Loucy (cell line): Measurements from ENCODE around the gene ZNF501.
A peak's percentile ranks its signal among the peaks of the same experiment; 100 is the strongest.

Experiments
- H2AFZ ChIP-seq: fragments of 200-600 bp; sonication (generic); 2 replicates; pipeline ENCODE4 v1.6.0; 2016; ENCODE audit warnings: antibody characterized with exemption, mild to moderate bottlenecking, low read length, moderate library complexity
- H3F3A ChIP-seq: fragments of 200-600 bp; 2 replicates; pipeline ENCODE4 v1.6.0; 2016; ENCODE audit warnings: antibody characterized with exemption, low read depth, mild to moderate bottlenecking
- H3K27me3 ChIP-seq: fragments of 200-600 bp; sonication (generic); 2 replicates; pipeline ENCODE4 v1.6.1; 2014; ENCODE audit warnings: low read length, mild to moderate bottlenecking; ENCODE audit not compliant: insufficient read depth, poor library complexity, severe bottlenecking
- H3K36me3 ChIP-seq: fragments of 200-600 bp; sonication (generic); 2 replicates; pipeline ENCODE4 v1.6.1; 2016; ENCODE audit warnings: low read length; ENCODE audit not compliant: insufficient read depth
- H3K4me1 ChIP-seq: fragments of 200-600 bp; sonication (generic); 2 replicates; pipeline ENCODE4 v1.5.1; 2014; ENCODE audit warnings: low read length, mild to moderate bottlenecking; ENCODE audit not compliant: insufficient read depth, poor library complexity, severe bottlenecking
- H3K4me2 ChIP-seq: fragments of 200-600 bp; sonication (generic); 2 replicates; pipeline ENCODE4 v1.6.0; 2014; ENCODE audit warnings: antibody characterized with exemption, low read length, low read depth, mild to moderate bottlenecking; ENCODE audit not compliant: poor library complexity, severe bottlenecking
- H3K4me3 ChIP-seq: fragments of 200-600 bp; sonication (generic); 2 replicates; pipeline ENCODE4 v1.5.1; 2014; ENCODE audit warnings: low read length, mild to moderate bottlenecking, mixed read lengths; ENCODE audit not compliant: poor library complexity, severe bottlenecking
- H3K79me2 ChIP-seq: fragments of 200-600 bp; sonication (generic); 2 replicates; pipeline ENCODE4 v1.6.1; 2014; ENCODE audit warnings: low read length; ENCODE audit not compliant: insufficient read depth
- H3K9ac ChIP-seq: fragments of 200-600 bp; sonication (generic); 2 replicates; pipeline ENCODE4 v1.6.0; 2014; ENCODE audit warnings: mild to moderate bottlenecking, low read depth, low read length, moderate library complexity; ENCODE audit not compliant: poor library complexity, severe bottlenecking
- H3K9me2 ChIP-seq: fragments of 200-600 bp; sonication (generic); replicated peaks from 2 replicates; pipeline ENCODE4 v1.6.1; 2016; ENCODE audit warnings: low read depth, low read length, mixed read lengths
- H3K9me3 ChIP-seq: fragments of 200-600 bp; sonication (generic); 2 replicates; pipeline ENCODE4 v1.6.1; 2014; ENCODE audit warnings: mild to moderate bottlenecking, antibody characterized with exemption, low read length, low read depth; ENCODE audit not compliant: insufficient read depth
- H4K20me1 ChIP-seq: fragments of 200-600 bp; sonication (generic); 2 replicates; pipeline ENCODE4 v1.6.0; 2014; ENCODE audit warnings: antibody characterized with exemption, low read length, mild to moderate bottlenecking; ENCODE audit not compliant: insufficient read depth, poor library complexity, severe bottlenecking
- CTCF ChIP-seq: fragments of 200-600 bp; sonication (generic); conservative IDR thresholded peaks from 2 replicates; pipeline ENCODE4 v1.5.1; 2014; ENCODE audit warnings: mild to moderate bottlenecking, antibody characterized with exemption, low read length
- EZH2phosphoT487 ChIP-seq: fragments of 200-600 bp; IDR thresholded peaks from 2 replicates; pipeline ENCODE4 v1.6.1; 2018; ENCODE audit warnings: antibody characterized with exemption, mild to moderate bottlenecking, moderate library complexity, borderline replicate concordance

The ZNF501 gene

GRCh38 chr3:44721231-44722102, 8.0 kb upstream of the ZNF501 start:
- no peaks in the 10 kb centered on the region for H3F3A ChIP-seq
- H3K36me3 ChIP-seq, result no peaks in the 10 kb centered on the region

GRCh38 chr3:44722103-44722401, 7.4 kb upstream of the ZNF501 start:
- no peak overlapping the region for H3K9ac ChIP-seq
- H3K4me3 ChIP-seq, result no peak overlapping the region
- H3K4me2 ChIP-seq, result no peak overlapping the region
- no peaks in the 10 kb centered on the region for H3K4me1 ChIP-seq
- no peaks in the 10 kb centered on the region for H3K36me3 ChIP-seq
- no peak overlapping the region for H2AFZ ChIP-seq
- H3K79me2 ChIP-seq, result no peaks in the 10 kb centered on the region
- H3F3A ChIP-seq, result no peaks in the 10 kb centered on the region
- TF ChIP-seq EZH2phosphoT487 (no peak), CTCF (no peak)
- H3K27me3 ChIP-seq, result no peaks in the 10 kb centered on the region
- H4K20me1 ChIP-seq, result no peaks in the 10 kb centered on the region
- peaks cover 51% of the 10 kb centered on the region for H3K9me3 ChIP-seq
- no peaks in the 10 kb centered on the region for H3K9me2 ChIP-seq

More at GRCh38 chr3:44721231-44722102, 8.0 kb upstream of the ZNF501 start:
- H2AFZ ChIP-seq, result no peak overlapping the region
- no peaks in the 10 kb centered on the region for H3K4me1 ChIP-seq
- H3K9ac ChIP-seq, result no peak overlapping the region
- TF ChIP-seq EZH2phosphoT487 (no peak), CTCF (no peak)
- H3K4me3 ChIP-seq, result no peak overlapping the region
- H3K9me2 ChIP-seq, result no peaks in the 10 kb centered on the region
- H3K9me3 ChIP-seq, result peaks cover 51% of the 10 kb centered on the region
- H3K4me2 ChIP-seq, result no peak overlapping the region
- H4K20me1 ChIP-seq, result no peaks in the 10 kb centered on the region
- no peaks in the 10 kb centered on the region for H3K79me2 ChIP-seq
- H3K27me3 ChIP-seq, result no peaks in the 10 kb centered on the region

- Histone ChIP-seq H3K4me2 (no peak overlapping the region), H4K20me1 (no peaks in the 10 kb centered on the region), H3K4me1 (no peaks in the 10 kb centered on the region), H3K79me2 (no peaks in the 10 kb centered on the region), H2AFZ (no peak overlapping the region), H3K36me3 (no peaks in the 10 kb centered on the region), H3K9me2 (no peaks in the 10 kb centered on the region), H3K9me3 (peaks cover 36% of the 10 kb centered on the region), H3F3A (no peaks in the 10 kb centered on the region), H3K4me3 (no peak overlapping the region), H3K9ac (no peak overlapping the region), H3K27me3 (no peaks in the 10 kb centered on the region)
- TF ChIP-seq EZH2phosphoT487, result no peak
Measured at GRCh38 chr3:44734646-44735168, 5.3 kb downstream of the ZNF501 start.

- no peaks in the 10 kb centered on the region for H3K9me2 ChIP-seq
- no peaks in the 10 kb centered on the region for H3F3A ChIP-seq
- no peaks in the 10 kb centered on the region for H4K20me1 ChIP-seq
- peak overlapping the region; percentile 91 for H3K9ac ChIP-seq
- H2AFZ ChIP-seq, result peak overlapping the region; percentile 90
- peaks cover 10% of the 10 kb centered on the region; the same call in 1 of the 2 replicates for H3K9me3 ChIP-seq
- peak overlapping the region; percentile 91 for H3K4me3 ChIP-seq
- H3K79me2 ChIP-seq, result peaks cover 67% of the 10 kb centered on the region
- TF ChIP-seq EZH2phosphoT487 (no peak), CTCF (no peak)
- H3K4me1 ChIP-seq, result peaks cover 30% of the 10 kb centered on the region
- no peaks in the 10 kb centered on the region for H3K36me3 ChIP-seq
- no peaks in the 10 kb centered on the region for H3K27me3 ChIP-seq
- peak overlapping the region; percentile 90 for H3K4me2 ChIP-seq
Measured at GRCh38 chr3:44761101-44761423, 31.6 kb downstream of the ZNF501 start.
